Measurements from ENCODE around the gene PIH1D1. TPM values are rescaled to one million over a fixed set of nuclear protein-coding genes. Genes with fewer than 3 reads are reported as not detected.

The PIH1D1 gene
- total RNA-seq, 1 donor from 2014 or later, result 47.4 TPM

Other genes starting within 250 kb of the PIH1D1 start
- 2.2 TPM for gene SLC6A16, start 126.6 kb downstream of the PIH1D1 start, total RNA-seq
- gene CD37, start 116.4 kb downstream of the PIH1D1 start, total RNA-seq, result 11.0 TPM
- gene TEAD2, start 89.4 kb downstream of the PIH1D1 start, total RNA-seq, result 22.9 TPM
- gene DKKL1, start 87.9 kb downstream of the PIH1D1 start, total RNA-seq, result 0.62 TPM
- gene KASH5, start 63.6 kb downstream of the PIH1D1 start, total RNA-seq, result not detected
- gene PTH2, start 28.4 kb downstream of the PIH1D1 start, total RNA-seq, result not detected
- not detected for gene GFY, start 26.4 kb downstream of the PIH1D1 start, total RNA-seq
- 0.55 TPM for gene SLC17A7, start 10.3 kb downstream of the PIH1D1 start, total RNA-seq
- gene ALDH16A1, start 1.4 kb upstream of the PIH1D1 start, total RNA-seq, result 24.0 TPM
- 12.7 TPM for gene FLT3LG, start 22.4 kb upstream of the PIH1D1 start, total RNA-seq
- 3,508 TPM for gene RPL13A, start 35.8 kb upstream of the PIH1D1 start, total RNA-seq
- gene RPS11, start 44.6 kb upstream of the PIH1D1 start, total RNA-seq, result 1,912 TPM
- gene FCGRT, start 60.8 kb upstream of the PIH1D1 start, total RNA-seq, result 106 TPM
- gene RCN3, start 76.2 kb upstream of the PIH1D1 start, total RNA-seq, result 18.6 TPM
- 35.6 TPM for gene NOSIP, start 128.7 kb upstream of the PIH1D1 start, total RNA-seq
- gene PRRG2, start 129.5 kb upstream of the PIH1D1 start, total RNA-seq, result 13.2 TPM
- 40.6 TPM for gene PRR12, start 139.4 kb upstream of the PIH1D1 start, total RNA-seq
- gene RRAS, start 188.3 kb upstream of the PIH1D1 start, total RNA-seq, result 59.1 TPM
- 55.7 TPM for gene SCAF1, start 190.4 kb upstream of the PIH1D1 start, total RNA-seq
- gene IRF3, start 214.0 kb upstream of the PIH1D1 start, total RNA-seq, result 108 TPM
- gene BCL2L12, start 214.1 kb upstream of the PIH1D1 start, total RNA-seq, result 12.6 TPM
- 166 TPM for gene PRMT1, start 225.5 kb upstream of the PIH1D1 start, total RNA-seq
- 4.1 TPM for gene ADM5, start 237.8 kb upstream of the PIH1D1 start, total RNA-seq
- gene CPT1C, start 239.3 kb upstream of the PIH1D1 start, total RNA-seq, result 3.1 TPM